ENCODE results near the gene MRPS25.

Gene MRPS25

DNA sequence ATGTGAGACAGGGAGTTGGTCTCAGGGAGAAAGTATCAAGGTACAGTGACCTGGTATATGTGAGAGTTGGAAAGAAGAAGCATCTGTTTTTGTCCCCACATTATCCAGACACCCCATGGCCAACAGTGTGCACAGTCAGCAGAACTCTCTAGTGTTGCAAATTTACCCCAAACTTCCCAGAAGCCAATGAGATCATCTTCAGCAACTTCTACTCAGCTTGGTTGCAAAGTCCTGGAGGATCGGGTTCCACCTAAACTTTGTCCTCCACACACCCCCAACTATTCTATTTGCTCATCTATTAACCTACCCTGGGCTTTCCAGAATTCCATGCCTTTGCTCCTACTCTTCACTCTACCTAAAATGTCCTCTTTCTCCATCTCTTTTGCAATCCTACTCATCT is 18.1 kb upstream of the MRPS25 start:
- DNase-seq (ENCODE audit: low read depth, low spot score) = no peak

DNA sequence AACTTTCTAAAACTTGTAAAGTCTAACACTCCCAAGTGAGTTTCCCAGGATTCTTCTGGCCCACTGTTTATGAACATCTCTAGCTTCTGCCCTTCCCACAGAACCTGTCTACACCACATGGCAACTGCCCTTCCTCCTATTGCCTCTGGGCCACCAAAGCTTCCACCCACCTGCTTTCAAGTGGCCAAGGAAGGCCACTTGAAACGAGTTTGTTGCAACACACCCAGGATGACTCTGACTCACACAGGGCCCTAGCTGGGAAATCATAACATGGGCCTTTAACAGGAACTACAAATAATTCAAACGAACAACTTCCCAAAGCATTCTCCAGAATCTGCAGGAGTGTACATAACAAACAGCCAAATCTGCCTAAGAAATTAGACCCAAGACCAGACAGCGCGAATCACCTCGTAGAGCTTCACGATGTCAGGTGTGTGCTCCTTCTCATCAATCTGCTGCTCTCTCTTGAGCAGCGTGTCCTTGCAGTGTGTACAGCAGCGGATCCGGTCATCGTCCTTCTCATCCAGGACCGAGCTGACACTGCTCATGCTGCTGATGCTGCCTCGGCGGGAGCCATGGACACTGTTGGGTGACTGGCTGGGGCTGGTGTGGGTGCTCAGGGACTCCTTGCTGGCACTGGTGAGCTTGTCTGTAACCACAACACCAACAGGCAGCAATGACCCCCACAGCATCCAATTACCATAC is 17.0 kb upstream of the MRPS25 start:
- no peak for DNase-seq (ENCODE audit: low read depth, low spot score)

DNA sequence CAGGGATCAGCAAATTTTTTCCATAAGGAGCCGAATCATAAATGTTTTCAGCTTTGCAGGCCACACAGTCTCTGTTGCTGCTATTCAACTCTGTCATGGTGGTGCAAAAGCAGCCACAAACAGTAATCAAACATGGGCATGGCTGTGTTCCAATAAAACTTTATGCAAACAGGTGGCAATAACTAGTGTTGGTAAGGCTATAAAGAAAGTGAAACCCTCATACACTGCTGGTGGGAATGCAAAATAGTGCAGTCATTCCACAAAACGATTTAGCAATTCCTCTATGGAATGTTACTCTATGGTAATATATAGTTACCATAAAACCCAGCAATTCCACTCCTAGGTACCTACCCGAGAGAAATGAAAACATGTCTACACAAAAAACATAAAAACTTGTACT is 14.0 kb upstream of the MRPS25 start:
- DNase-seq (ENCODE audit: low read depth, low spot score) = no peak

GRCh38 chr3:15074500-15074899 is 9.4 kb upstream of the MRPS25 start:
- DNase-seq (ENCODE audit: low read depth, low spot score) = no peak

GRCh38 chr3:15071699-15072098 is 6.6 kb upstream of the MRPS25 start:
- DNase-seq (ENCODE audit: low read depth, low spot score) = no peak

- no peak for DNase-seq (ENCODE audit: low read depth, low spot score)
Observed at GRCh38 chr3:15069441-15069840, 4.3 kb upstream of the MRPS25 start.

GRCh38 chr3:15066467-15066866 is 1.4 kb upstream of the MRPS25 start:
- no peak for DNase-seq (ENCODE audit: low read depth, low spot score)

GRCh38 chr3:15065550-15066007 is 464 bp upstream of the MRPS25 start:
- no peak for DNase-seq (ENCODE audit: low read depth, low spot score)

GRCh38 chr3:15064299-15064834 is 748 bp downstream of the MRPS25 start:
- DNase-seq (ENCODE audit: low read depth, low spot score) = no peak

DNA sequence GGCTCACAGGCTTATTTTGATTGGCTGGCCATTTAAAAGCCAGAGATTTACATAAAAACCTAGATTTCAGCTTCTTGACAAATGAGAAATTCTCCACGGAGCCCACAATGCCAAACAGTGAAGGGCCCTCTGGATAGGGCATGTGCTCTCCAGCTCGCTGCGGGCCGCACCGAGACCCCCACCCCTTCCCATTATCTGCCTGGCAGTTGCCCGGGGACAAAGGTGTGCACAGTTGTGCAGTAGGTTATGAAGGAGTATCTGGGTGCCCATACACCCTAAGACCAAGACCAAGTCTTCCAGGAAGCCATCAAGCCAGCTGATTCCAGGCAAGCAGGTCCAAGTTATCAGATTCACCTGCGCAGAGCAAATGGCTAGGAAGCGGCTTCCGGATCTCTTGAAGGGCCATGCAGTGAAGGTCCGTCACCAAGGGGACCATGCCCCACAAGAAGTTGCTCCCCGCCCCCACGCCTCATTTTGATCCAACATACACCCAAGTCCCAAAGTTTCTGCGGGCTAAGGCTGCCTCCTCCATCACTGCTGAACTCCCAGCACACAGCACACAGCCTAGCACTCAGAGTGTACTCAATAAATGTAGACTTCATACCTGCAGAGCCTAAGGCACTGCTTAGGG is 1.3 kb downstream of the MRPS25 start:
- DNase-seq (ENCODE audit: low read depth, low spot score) = no peak

GRCh38 chr3:15063238-15063637 is 1.9 kb downstream of the MRPS25 start:
- DNase-seq (ENCODE audit: low read depth, low spot score) = no peak

GRCh38 chr3:15060029-15060428 is 5.1 kb downstream of the MRPS25 start:
- DNase-seq (ENCODE audit: low read depth, low spot score) = no peak

- no peak for DNase-seq (ENCODE audit: low read depth, low spot score)
Observed at GRCh38 chr3:15056676-15057404, 8.3 kb downstream of the MRPS25 start.

- DNase-seq (ENCODE audit: low read depth, low spot score) = peak; percentile 20
Observed at GRCh38 chr3:15055019-15055557, 10.0 kb downstream of the MRPS25 start.

DNA sequence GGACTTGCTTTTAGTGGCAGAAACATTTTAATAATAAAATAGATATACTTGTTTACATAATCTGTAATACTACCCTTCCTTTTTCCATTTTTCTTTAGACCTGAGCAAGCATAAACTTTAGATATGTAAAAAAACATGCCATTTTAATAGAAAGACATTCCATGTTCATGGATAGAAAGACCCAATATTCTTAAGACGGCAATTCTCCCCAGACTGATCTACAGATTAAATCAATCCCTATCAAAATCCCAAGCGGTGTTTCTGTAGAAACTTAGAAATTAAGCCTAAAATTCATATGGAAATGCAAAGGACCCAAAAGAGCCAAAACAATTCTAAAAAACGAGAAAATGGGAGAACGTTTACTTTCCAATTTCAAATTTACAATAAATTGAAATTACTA is 11.6 kb downstream of the MRPS25 start:
- DNase-seq (ENCODE audit: low read depth, low spot score) = no peak

DNA sequence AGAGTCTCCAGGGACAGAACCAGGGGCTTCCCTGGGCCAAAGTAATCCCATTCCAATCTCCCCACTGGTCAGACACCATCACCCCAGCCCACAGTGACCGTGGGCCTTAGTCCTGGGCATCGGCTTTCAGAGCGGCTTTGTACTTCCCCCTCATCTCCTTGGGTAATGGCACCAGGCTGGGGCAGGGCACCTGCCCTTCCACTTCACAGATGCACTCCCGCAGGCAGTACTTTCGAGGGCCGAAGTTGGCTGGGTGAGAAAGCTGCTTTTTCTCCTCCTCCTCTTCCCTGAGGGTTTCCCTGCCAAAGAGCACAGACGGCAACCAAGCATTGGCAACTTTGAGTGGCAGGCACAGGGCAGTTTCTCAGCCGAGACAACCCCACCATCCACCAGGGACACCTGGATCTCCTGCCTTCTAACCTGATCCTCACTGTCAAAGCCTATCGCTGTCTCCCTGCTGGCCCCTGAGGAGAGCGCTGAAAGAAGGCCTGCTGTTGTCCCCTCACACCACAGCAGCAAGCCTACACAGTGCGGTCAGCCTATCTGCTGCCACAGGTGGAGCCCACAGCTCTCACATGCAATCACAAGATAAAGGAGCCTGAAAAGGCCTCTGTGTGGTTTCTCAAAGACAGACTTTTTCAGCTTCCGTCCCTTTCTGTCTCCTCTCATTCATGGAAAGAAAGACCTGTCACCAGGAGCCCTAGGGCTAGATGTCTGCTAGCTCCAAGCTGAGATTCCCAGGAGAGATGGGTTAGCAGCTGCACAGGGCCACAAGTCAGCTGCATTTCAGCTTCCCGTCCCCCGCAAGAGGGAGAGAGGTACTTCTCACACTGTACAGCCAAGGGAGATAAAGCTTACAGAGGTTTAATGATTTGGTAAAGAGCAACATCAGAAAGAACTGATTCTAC is 12.5 kb downstream of the MRPS25 start:
- no peak for DNase-seq (ENCODE audit: low read depth, low spot score)

- DNase-seq (ENCODE audit: low read depth, low spot score) = no peak
Observed at GRCh38 chr3:15051531-15051930, 13.6 kb downstream of the MRPS25 start.

GRCh38 chr3:15050405-15051092 is 14.6 kb downstream of the MRPS25 start:
- DNase-seq (ENCODE audit: low read depth, low spot score) = no peak

DNA sequence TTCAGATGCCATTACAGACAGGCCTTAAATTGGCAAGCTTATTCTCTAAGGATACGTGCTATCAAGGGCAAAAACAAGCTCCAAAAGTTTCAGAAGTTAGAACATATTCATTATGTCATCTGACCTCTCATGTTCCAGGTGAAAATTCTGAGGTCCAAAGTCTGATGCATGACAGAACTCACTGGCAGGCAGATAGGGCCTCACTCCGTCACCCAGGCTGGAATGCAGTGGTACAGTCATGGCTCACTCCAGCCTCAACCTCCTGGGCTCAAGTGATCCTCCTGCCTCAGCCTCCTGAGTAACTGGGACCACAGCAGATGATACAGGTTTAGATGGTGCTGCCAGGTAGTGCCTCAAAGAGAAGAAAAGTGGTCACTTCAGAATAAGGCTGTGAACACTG is 15.5 kb downstream of the MRPS25 start:
- DNase-seq (ENCODE audit: low read depth, low spot score) = no peak

- DNase-seq (ENCODE audit: low read depth, low spot score) = no peak
Observed at GRCh38 chr3:15045667-15046066, 19.4 kb downstream of the MRPS25 start.

- DNase-seq (ENCODE audit: low read depth, low spot score) = no peak
Observed at GRCh38 chr3:15044326-15044725, 20.8 kb downstream of the MRPS25 start.

All from activated naive CD8-positive, alpha-beta T cell treated with anti-CD3 and anti-CD28 coated beads, Interleukin-2, amount 50 U/mL, for 16 hours (primary cell).